Choroid plexus epithelial cell (primary cell): ENCODE measurements around the gene DCAF11.
"Not testable (repeated sequence)": the region's sequence is repeated elsewhere in the genome, so short reads cannot be mapped to it uniquely, and the experiment has no call there.

Experiments used
- DNase-seq: peaks from one replicate; pipeline ENCODE4 v3.0.0-alpha.2; 2010; ENCODE audit warnings: low read depth
- H3K4me3 ChIP-seq: 2 replicates; pipeline ENCODE4 v1.5.1; 2011; ENCODE audit warnings: low read depth, mild to moderate bottlenecking, control low read depth, low read length, moderate library complexity
- TF ChIP-seq, protein P1 (sequence below): conservative IDR thresholded peaks from 2 replicates; pipeline ENCODE4 v1.5.1; 2011; ENCODE audit warnings: low read depth, mild to moderate bottlenecking, control low read depth, inconsistent platforms, low read length, moderate library complexity

Gene DCAF11

GRCh38 chr14:24098229-24098926 lies 16.2 kb upstream of the DCAF11 start:
- DNase-seq, result no peak
- H3K4me3 ChIP-seq, result no peak overlapping the region
- TF ChIP-seq, protein P1, sequence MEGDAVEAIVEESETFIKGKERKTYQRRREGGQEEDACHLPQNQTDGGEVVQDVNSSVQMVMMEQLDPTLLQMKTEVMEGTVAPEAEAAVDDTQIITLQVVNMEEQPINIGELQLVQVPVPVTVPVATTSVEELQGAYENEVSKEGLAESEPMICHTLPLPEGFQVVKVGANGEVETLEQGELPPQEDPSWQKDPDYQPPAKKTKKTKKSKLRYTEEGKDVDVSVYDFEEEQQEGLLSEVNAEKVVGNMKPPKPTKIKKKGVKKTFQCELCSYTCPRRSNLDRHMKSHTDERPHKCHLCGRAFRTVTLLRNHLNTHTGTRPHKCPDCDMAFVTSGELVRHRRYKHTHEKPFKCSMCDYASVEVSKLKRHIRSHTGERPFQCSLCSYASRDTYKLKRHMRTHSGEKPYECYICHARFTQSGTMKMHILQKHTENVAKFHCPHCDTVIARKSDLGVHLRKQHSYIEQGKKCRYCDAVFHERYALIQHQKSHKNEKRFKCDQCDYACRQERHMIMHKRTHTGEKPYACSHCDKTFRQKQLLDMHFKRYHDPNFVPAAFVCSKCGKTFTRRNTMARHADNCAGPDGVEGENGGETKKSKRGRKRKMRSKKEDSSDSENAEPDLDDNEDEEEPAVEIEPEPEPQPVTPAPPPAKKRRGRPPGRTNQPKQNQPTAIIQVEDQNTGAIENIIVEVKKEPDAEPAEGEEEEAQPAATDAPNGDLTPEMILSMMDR, result no peak

DNA sequence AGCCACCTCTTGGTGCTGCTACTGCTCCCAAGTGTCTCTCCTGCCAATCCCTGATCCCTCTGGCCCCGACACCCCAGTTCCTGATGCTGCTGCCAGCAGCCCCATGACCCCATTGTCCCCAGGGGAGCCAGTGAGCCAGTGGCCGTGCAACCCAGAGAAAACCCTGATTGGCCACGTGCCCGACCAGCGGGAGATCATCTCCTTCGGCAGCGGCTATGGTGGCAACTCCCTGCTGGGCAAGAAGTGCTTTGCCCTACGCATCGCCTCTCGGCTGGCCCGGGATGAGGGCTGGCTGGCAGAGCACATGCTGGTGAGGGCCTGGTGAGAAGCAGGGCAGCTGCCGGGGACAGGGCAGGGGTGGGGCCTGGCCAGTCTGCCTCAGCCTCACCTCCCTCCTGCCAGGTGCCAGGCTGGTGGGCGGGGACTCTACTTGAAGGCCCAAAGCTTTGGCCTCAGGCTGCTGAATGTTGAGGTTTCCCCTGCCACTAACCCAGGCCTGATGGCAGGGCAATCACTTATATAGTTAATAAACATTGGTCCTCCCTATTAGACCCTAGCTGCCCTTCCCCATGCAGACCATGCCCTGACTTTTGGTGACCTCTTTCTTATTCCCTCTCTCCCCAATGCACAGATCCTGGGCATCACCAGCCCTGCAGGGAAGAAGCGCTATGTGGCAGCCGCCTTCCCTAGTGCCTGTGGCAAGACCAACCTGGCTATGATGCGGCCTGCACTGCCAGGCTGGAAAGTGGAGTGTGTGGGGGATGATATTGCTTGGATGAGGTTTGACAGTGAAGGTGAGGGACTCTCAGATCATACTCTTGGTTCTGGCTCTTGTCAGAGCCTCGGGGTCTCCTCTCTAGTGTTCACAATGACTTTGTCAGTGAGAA lies 15.4 kb upstream of the DCAF11 start:
- DNase-seq, result no peak
- TF ChIP-seq, protein P1, result no peak
- H3K4me3 ChIP-seq, result no peak overlapping the region

- no peak for DNase-seq
- TF ChIP-seq, protein P1, result no peak
- no peak overlapping the region for H3K4me3 ChIP-seq
These were observed 14.2 kb upstream of the DCAF11 start for GRCh38 chr14:24100197-24100981.

DNA sequence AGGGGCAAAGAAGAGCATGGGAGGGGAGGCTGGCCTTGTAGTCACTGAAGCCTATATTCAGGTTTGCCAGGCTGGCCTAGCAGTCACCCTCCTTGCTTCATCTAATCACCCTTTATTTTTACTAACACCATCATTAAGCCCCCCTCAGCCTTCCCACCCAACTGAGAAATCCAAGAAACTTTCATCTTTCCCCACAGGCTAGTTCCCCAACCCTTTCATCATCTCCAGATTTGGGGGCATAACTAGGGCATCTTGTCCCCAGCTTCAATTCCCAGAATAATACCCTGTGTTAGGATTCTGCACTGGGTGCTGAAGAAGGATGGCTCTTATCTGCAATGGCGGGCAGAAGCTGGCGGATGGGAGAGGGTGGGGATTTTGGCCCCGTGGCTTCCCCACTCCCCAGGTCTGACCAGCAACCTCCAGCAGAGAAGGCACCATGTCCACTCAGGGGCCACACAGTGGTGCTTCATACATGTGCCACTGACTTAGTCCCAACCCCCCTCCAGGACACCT lies 13.5 kb upstream of the DCAF11 start:
- no peak overlapping the region for H3K4me3 ChIP-seq
- no peak for DNase-seq
- TF ChIP-seq, protein P1, result no peak

DNA sequence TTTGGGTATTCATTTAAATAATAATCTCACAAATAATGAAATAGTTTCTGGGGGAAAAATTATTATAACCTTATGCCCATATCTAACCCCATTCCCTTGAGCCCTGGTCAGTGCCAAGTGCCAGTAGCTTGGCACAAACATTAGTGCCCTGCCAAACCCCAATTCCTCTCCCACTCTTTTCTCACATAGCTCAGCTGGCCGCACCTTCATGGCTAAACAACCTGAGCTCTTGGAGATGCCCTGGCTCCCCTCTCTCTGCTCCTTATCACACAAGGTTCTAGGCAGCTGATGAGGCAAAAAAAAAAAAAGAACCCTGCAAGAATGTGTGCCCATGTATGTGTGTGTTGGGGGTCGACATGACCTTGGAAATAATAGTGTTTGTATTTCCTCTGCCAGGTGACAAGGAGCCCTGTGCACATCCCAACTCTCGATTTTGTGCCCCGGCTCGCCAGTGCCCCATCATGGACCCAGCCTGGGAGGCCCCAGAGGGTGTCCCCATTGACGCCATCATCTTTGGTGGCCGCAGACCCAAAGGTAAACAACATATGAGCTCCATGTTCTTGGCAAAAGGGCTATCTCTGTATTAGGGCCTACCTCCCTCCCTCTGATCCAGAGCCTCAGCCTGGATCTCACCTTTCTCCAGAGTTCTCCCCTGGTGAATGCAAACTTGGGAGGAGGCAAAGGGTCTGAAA lies 12.1 kb upstream of the DCAF11 start:
- no peak for DNase-seq
- H3K4me3 ChIP-seq, result no peak overlapping the region
- TF ChIP-seq, protein P1, result no peak

DNA sequence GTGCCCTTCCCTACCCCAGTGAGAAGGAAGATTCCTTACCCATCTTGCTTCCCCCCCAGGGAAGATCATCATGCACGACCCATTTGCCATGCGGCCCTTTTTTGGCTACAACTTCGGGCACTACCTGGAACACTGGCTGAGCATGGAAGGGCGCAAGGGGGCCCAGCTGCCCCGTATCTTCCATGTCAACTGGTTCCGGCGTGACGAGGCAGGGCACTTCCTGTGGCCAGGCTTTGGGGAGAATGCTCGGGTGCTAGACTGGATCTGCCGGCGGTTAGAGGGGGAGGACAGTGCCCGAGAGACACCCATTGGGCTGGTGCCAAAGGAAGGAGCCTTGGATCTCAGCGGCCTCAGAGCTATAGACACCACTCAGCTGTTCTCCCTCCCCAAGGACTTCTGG lies 11.1 kb upstream of the DCAF11 start:
- DNase-seq, result no peak
- no peak overlapping the region for H3K4me3 ChIP-seq
- TF ChIP-seq, protein P1, result no peak

- not testable (repeated sequence) for DNase-seq
These were observed 8.9 kb upstream of the DCAF11 start for GRCh38 chr14:24105609-24106239.

More at GRCh38 chr14:24105609-24106239, 8.9 kb upstream of the DCAF11 start:
- H3K4me3 ChIP-seq, result not testable (repeated sequence)
